ENCODE data around the gene ARHGAP4.

Gene ARHGAP4

GRCh38 chrX:153925739-153926551 lies at the start of gene ARHGAP4:
TSS of gene ARHGAP4 (minus strand) at chrX:153926264. CDS start at chrX:153926202, 62 bp downstream.
- TF ChIP-seq CTCF (IDR thresholded peaks at IDR 0.05; ENCODE audit: low read depth, low read length), result no peak
- H3K4me3 ChIP-seq (replicated peaks in 1 of 2; ENCODE audit: low read depth in 2 of 2, low read length in 2 of 2), result peak within 1 kb of the TSS in 1 of 2 donors; percentile 58
- DNase-seq (ENCODE audit: low read depth in 2 of 2), result no peak

- DNase-seq (ENCODE audit: low read depth in 2 of 2), result no peak
- TF ChIP-seq CTCF (IDR thresholded peaks at IDR 0.05; ENCODE audit: low read depth, low read length), result no peak
- H3K4me3 ChIP-seq (replicated peaks in 1 of 2; ENCODE audit: low read depth in 2 of 2, low read length in 2 of 2), result no peak overlapping the region
Observed at GRCh38 chrX:153974726-153975286, 48.7 kb upstream of the ARHGAP4 start.

GRCh38 chrX:153974003-153974725 lies 48.1 kb upstream of the ARHGAP4 start:
- no peak for DNase-seq (ENCODE audit: low read depth in 2 of 2)
- TF ChIP-seq CTCF (IDR thresholded peaks at IDR 0.05; ENCODE audit: low read depth, low read length), result no peak
- peak overlapping the region in 1 of 2 donors; percentile 59 for H3K4me3 ChIP-seq (replicated peaks in 1 of 2; ENCODE audit: low read depth in 2 of 2, low read length in 2 of 2)

- no peak for TF ChIP-seq CTCF (IDR thresholded peaks at IDR 0.05; ENCODE audit: low read depth, low read length)
- H3K4me3 ChIP-seq (replicated peaks in 1 of 2; ENCODE audit: low read depth in 2 of 2, low read length in 2 of 2), result peak overlapping the region; percentile 44 to 59
- no peak for DNase-seq (ENCODE audit: low read depth in 2 of 2)
Observed at GRCh38 chrX:153973127-153974002, 47.3 kb upstream of the ARHGAP4 start.

GRCh38 chrX:153972368-153973126 lies 46.5 kb upstream of the ARHGAP4 start, which contains the start of gene TMEM187:
TSS of gene TMEM187 (plus strand) at chrX:153972754. CDS start at chrX:153982063, 9,309 bp downstream.
- peak; percentile 87 to 89 for DNase-seq (ENCODE audit: low read depth in 2 of 2)
- peak within 1 kb of the TSS; percentile 80 to 83 for H3K4me3 ChIP-seq (replicated peaks in 1 of 2; ENCODE audit: low read depth in 2 of 2, low read length in 2 of 2)
- TF ChIP-seq CTCF (IDR thresholded peaks at IDR 0.05; ENCODE audit: low read depth, low read length), result no peak
